OCI-LY7 (cell line): Measurements from ENCODE around the gene ATG4B. TPM values are rescaled to one million over a fixed set of nuclear protein-coding genes. Genes with fewer than 3 reads are reported as not detected.
A peak's percentile ranks its signal among the peaks of the same experiment; 100 is the strongest.

Experiments used
- BruUV-seq: library from RNA; stranded (reverse); fragments of 400-500 nt; replicated peaks from 2 replicates; lab custom pipeline; 2021; lab: Mats Ljungman, UMichigan
- CTCF ChIA-PET: fragments of 300-600 bp; sonication (Branson Sonifier 250); formaldehyde crosslinking; loops from one replicate; lab custom pipeline; 2022; ENCODE audit warnings: antibody characterized with exemption; ENCODE audit not compliant: unreplicated experiment; lab: Charles Lee
- POLR2A ChIA-PET: fragments of 300-600 bp; sonication (Branson Sonifier 250); formaldehyde crosslinking; loops from one replicate; lab custom pipeline; 2022; ENCODE audit warnings: antibody characterized with exemption; lab: Charles Lee
- DNase-seq: peaks from one replicate; pipeline ENCODE4 v3.0.0-alpha.2; 2015; ENCODE audit warnings: low spot score
- H2AFZ ChIP-seq: fragments of 200-600 bp; sonication (generic), shearing (Covaris generic); 2 replicates; pipeline ENCODE4 v1.6.1; 2014; ENCODE audit warnings: mild to moderate bottlenecking, antibody characterized with exemption, low read length, moderate library complexity
- H3K27ac ChIP-seq: fragments of 200-600 bp; sonication (generic); 2 replicates; pipeline ENCODE4 v1.5.1; 2014; ENCODE audit warnings: mixed run types, low read depth, mild to moderate bottlenecking, moderate library complexity, low read length, inconsistent platforms; ENCODE audit not compliant: poor library complexity, severe bottlenecking
- H3K36me3 ChIP-seq: fragments of 200-600 bp; sonication (generic); 2 replicates; pipeline ENCODE4 v1.6.1; 2014; ENCODE audit warnings: mild to moderate bottlenecking, antibody characterized with exemption, low read length, moderate library complexity, mixed read lengths; ENCODE audit not compliant: insufficient read depth
- H3K4me1 ChIP-seq: fragments of 200-600 bp; sonication (generic); 2 replicates; pipeline ENCODE4 v1.5.1; 2014; ENCODE audit warnings: mild to moderate bottlenecking, low read length; ENCODE audit not compliant: insufficient read depth, poor library complexity, severe bottlenecking
- H3K4me2 ChIP-seq: fragments of 200-600 bp; sonication (generic); 2 replicates; pipeline ENCODE4 v1.6.1; 2014; ENCODE audit warnings: mild to moderate bottlenecking, low read length
- H3K4me3 ChIP-seq: fragments of 200-600 bp; sonication (generic); 2 replicates; pipeline ENCODE4 v1.5.1; 2014; ENCODE audit warnings: mild to moderate bottlenecking, low read depth, low read length; ENCODE audit not compliant: poor library complexity, severe bottlenecking
- H3K79me2 ChIP-seq: fragments of 200-600 bp; sonication (generic); 2 replicates; pipeline ENCODE4 v1.6.1; 2016; ENCODE audit warnings: low read depth, mild to moderate bottlenecking, low read length, moderate library complexity, mixed read lengths; ENCODE audit not compliant: insufficient read depth
- H3K9me2 ChIP-seq: fragments of 200-600 bp; sonication (generic); 2 replicates; pipeline ENCODE4 v1.6.1; 2016; ENCODE audit warnings: mild to moderate bottlenecking, low read length, mixed read lengths; ENCODE audit not compliant: insufficient read depth
- H3K9me3 ChIP-seq: fragments of 200-600 bp; sonication (generic); 2 replicates; pipeline ENCODE4 v1.6.1; 2014; ENCODE audit warnings: mild to moderate bottlenecking, mixed run types, low read length, mixed read lengths
- H4K20me1 ChIP-seq: fragments of 200-600 bp; sonication (generic); 2 replicates; pipeline ENCODE4 v1.6.1; 2014; ENCODE audit warnings: mild to moderate bottlenecking, antibody characterized with exemption, low read length, moderate library complexity, mixed read lengths; ENCODE audit not compliant: insufficient read depth
- EZH2phosphoT487 ChIP-seq: fragments of 200-600 bp; sonication (generic); IDR thresholded peaks from 2 replicates; pipeline ENCODE4 v1.6.1; 2018; ENCODE audit warnings: low read depth, borderline replicate concordance, mild to moderate bottlenecking, mixed run types, antibody characterized with exemption, low read length, moderate library complexity, mixed read lengths
- intact Hi-C: fragments of 100-400 bp; cut with micrococcal nuclease; formaldehyde crosslinking; loops from one replicate; pipeline ENCODE4 v1.10.0; 2022; ENCODE audit not compliant: unreplicated experiment
- total RNA-seq, 2 experiments: library from RNA; depleted of rRNA in 1 of 2; stranded (reverse); fragments of >200 nt in 1 of 2; shearing (Covaris generic) in 1 of 2; gene quantifications; 2 replicates each; pipeline ENCODE4 v1.2.3, GENCODE V29; 2014 to 2022
- TF ChIP-seq, protein P1 (sequence below): fragments of 200-600 bp; sonication (generic); conservative IDR thresholded peaks from 2 replicates; pipeline ENCODE4 v1.5.1; 2014; ENCODE audit warnings: mild to moderate bottlenecking, antibody characterized with exemption, low read length, moderate library complexity, mixed read lengths

The ATG4B gene
- total RNA-seq, 2 experiments from 2014 or later: 72.4 to 133 TPM

GRCh38 chr2:241633561-241633960 is 3.9 kb upstream of the ATG4B start:
- H3K27ac ChIP-seq: no peak overlapping the region
- no peak overlapping the region for H3K4me2 ChIP-seq
- ChIA-PET POLR2A (no interaction called here), CTCF (no interaction called here)
- no peaks in the 10 kb centered on the region for H3K9me2 ChIP-seq
- no peak overlapping the region for H3K4me3 ChIP-seq
- TF ChIP-seq EZH2phosphoT487: no peak
- TF ChIP-seq, protein P1, sequence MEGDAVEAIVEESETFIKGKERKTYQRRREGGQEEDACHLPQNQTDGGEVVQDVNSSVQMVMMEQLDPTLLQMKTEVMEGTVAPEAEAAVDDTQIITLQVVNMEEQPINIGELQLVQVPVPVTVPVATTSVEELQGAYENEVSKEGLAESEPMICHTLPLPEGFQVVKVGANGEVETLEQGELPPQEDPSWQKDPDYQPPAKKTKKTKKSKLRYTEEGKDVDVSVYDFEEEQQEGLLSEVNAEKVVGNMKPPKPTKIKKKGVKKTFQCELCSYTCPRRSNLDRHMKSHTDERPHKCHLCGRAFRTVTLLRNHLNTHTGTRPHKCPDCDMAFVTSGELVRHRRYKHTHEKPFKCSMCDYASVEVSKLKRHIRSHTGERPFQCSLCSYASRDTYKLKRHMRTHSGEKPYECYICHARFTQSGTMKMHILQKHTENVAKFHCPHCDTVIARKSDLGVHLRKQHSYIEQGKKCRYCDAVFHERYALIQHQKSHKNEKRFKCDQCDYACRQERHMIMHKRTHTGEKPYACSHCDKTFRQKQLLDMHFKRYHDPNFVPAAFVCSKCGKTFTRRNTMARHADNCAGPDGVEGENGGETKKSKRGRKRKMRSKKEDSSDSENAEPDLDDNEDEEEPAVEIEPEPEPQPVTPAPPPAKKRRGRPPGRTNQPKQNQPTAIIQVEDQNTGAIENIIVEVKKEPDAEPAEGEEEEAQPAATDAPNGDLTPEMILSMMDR: no peak
- H3K9me3 ChIP-seq: no peaks in the 10 kb centered on the region
- H4K20me1 ChIP-seq: no peaks in the 10 kb centered on the region
- peaks cover 61% of the 10 kb centered on the region for H3K36me3 ChIP-seq
- DNase-seq: no peak
- H2AFZ ChIP-seq: no peak overlapping the region
- H3K79me2 ChIP-seq: peaks cover 50% of the 10 kb centered on the region
- peaks cover 13% of the 10 kb centered on the region for H3K4me1 ChIP-seq
- intact Hi-C loops: loop anchor here (10.0 kb wide), 1 partner anchor 279 kb away; the partner anchor contains the start of gene FARP2
- BruUV-seq: no TSS peak

GRCh38 chr2:241635756-241636155 is 1.7 kb upstream of the ATG4B start:
- DNase-seq: no peak
- Histone ChIP-seq H3K36me3 (peaks cover 62% of the 10 kb centered on the region), H4K20me1 (no peaks in the 10 kb centered on the region), H3K4me3 (peak overlapping the region; percentile 89), H3K9me3 (peaks cover 21% of the 10 kb centered on the region), H3K27ac (peak overlapping the region; percentile 47), H3K4me2 (peak overlapping the region; percentile 76), H3K79me2 (peaks cover 55% of the 10 kb centered on the region), H3K4me1 (peaks cover 18% of the 10 kb centered on the region), H3K9me2 (no peaks in the 10 kb centered on the region), H2AFZ (peak overlapping the region; percentile 9; the same call in 1 of the 2 replicates)
- BruUV-seq: TSS peak; percentile 55
- TF ChIP-seq EZH2phosphoT487: no peak
- TF ChIP-seq, protein P1: no peak
- intact Hi-C loops: loop anchor here (10.0 kb wide), 1 partner anchor 281 kb away; the partner anchor contains the start of gene FARP2
- CTCF ChIA-PET: no interaction called here
- POLR2A ChIA-PET: interaction anchor here (1.4 kb wide), 1 partner anchor 11 kb away, joined by 3 read pairs; no protein-coding TSS in a partner anchor
